HG02571 (cell line): ENCODE measurements around the gene HES4.
"Not testable (repeated sequence)": the region's sequence is repeated elsewhere in the genome, so short reads cannot be mapped to it uniquely, and the experiment has no call there.

ENCODE experiments used
- ATAC-seq: cut with Tn5 transposase; IDR thresholded peaks from one replicate; pipeline ENCODE4 v1.9.1; 2021; ENCODE audit warnings: mild to moderate bottlenecking, moderate library complexity; ENCODE audit not compliant: unreplicated experiment

The HES4 gene

GRCh38 chr1:1000357-1001056 lies 610 bp upstream of the HES4 start:
- no peak for ATAC-seq

GRCh38 chr1:998995-999724 lies 737 bp downstream of the HES4 start:
- ATAC-seq: no peak

GRCh38 chr1:998745-998994 lies 1.2 kb downstream of the HES4 start:
- no peak for ATAC-seq

- ATAC-seq: no peak
These were observed 1.7 kb downstream of the HES4 start for GRCh38 chr1:997993-998744.

- ATAC-seq: no peak
These were observed 2.2 kb downstream of the HES4 start for GRCh38 chr1:997713-997992.

- ATAC-seq: no peak
These were observed 2.8 kb downstream of the HES4 start for GRCh38 chr1:996851-997712.

GRCh38 chr1:995665-996633 lies 3.9 kb downstream of the HES4 start:
- ATAC-seq: no peak

GRCh38 chr1:994546-994945 lies 5.4 kb downstream of the HES4 start:
- ATAC-seq: not testable (repeated sequence)

- ATAC-seq: no peak
These were observed 6.4 kb downstream of the HES4 start for GRCh38 chr1:993379-993995.

- ATAC-seq: no peak
These were observed 7.5 kb downstream of the HES4 start for GRCh38 chr1:992362-992761.

- no peak for ATAC-seq
These were observed 8.0 kb downstream of the HES4 start for GRCh38 chr1:991895-992294.

GRCh38 chr1:991275-991674 lies 8.6 kb downstream of the HES4 start:
- ATAC-seq: not testable (repeated sequence)

- ATAC-seq: not testable (repeated sequence)
These were observed 11.8 kb downstream of the HES4 start for GRCh38 chr1:988061-988460.

- ATAC-seq: no peak
These were observed 14.8 kb downstream of the HES4 start for GRCh38 chr1:985126-985525.

- no peak for ATAC-seq
These were observed 15.5 kb downstream of the HES4 start for GRCh38 chr1:984476-984814.

- no peak for ATAC-seq
These were observed 16.0 kb downstream of the HES4 start for GRCh38 chr1:983798-984475.

- ATAC-seq: no peak
These were observed 17.0 kb downstream of the HES4 start for GRCh38 chr1:982765-983436.

GRCh38 chr1:981955-982558 lies 17.8 kb downstream of the HES4 start, which contains the start of gene PERM1:
Gene PERM1, minus strand, starts transcription at chr1:982093. Its CDS starts 1,064 bp downstream, at chr1:981029.
- no peak for ATAC-seq
